Activated naive CD4-positive, alpha-beta T cell treated with anti-CD3 and anti-CD28 coated beads, Interleukin-2, amount 50 U/mL, for 24 hours (primary cell): Measurements from ENCODE around the gene APMAP.
A peak's percentile ranks its signal among the peaks of the same experiment; 100 is the strongest.
"Not testable (repeated sequence)": the region's sequence is repeated elsewhere in the genome, so short reads cannot be mapped to it uniquely, and the experiment has no call there.

Source experiments
- H3K27ac Mint-ChIP-seq: one replicate; pipeline ENCODE4 v1.8.0; 2021; ENCODE audit warnings: mild to moderate bottlenecking, mixed read lengths
- H3K27me3 Mint-ChIP-seq: one replicate; pipeline ENCODE4 v1.8.0; 2021; ENCODE audit warnings: mixed read lengths
- H3K36me3 Mint-ChIP-seq: one replicate; pipeline ENCODE4 v1.8.0; 2021; ENCODE audit warnings: mixed read lengths
- H3K4me1 Mint-ChIP-seq: one replicate; pipeline ENCODE4 v1.8.0; 2021; ENCODE audit warnings: mixed read lengths
- H3K4me3 Mint-ChIP-seq: one replicate; pipeline ENCODE4 v1.8.0; 2021; ENCODE audit warnings: mild to moderate bottlenecking, mixed read lengths
- H3K9me3 Mint-ChIP-seq: one replicate; pipeline ENCODE4 v1.8.0; 2021; ENCODE audit warnings: mixed read lengths

The APMAP gene

DNA sequence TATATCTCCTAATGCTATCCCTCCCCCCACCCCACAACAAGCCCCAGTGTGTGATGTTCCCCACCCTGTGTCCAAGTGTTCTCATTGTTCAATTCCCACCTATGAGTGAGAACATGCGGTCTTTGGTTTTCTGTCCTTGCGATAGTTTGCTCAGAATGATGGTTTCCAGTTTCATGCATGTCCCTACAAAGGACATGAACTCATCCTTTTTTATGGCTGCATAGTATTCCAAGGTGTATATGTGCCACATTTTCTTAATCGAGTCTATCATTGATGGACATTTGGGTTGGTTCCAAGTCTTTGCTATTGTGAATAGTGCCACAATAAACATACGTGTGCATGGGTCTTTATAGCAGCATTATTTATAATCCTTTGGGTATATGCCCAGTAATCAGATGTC is 8.8 kb upstream of the APMAP start:
- peaks cover 20% of the 10 kb centered on the region for H3K36me3 Mint-ChIP-seq
- not testable (repeated sequence) for H3K4me3 Mint-ChIP-seq, H3K9me3 Mint-ChIP-seq, H3K27me3 Mint-ChIP-seq, H3K27ac Mint-ChIP-seq, H3K4me1 Mint-ChIP-seq

DNA sequence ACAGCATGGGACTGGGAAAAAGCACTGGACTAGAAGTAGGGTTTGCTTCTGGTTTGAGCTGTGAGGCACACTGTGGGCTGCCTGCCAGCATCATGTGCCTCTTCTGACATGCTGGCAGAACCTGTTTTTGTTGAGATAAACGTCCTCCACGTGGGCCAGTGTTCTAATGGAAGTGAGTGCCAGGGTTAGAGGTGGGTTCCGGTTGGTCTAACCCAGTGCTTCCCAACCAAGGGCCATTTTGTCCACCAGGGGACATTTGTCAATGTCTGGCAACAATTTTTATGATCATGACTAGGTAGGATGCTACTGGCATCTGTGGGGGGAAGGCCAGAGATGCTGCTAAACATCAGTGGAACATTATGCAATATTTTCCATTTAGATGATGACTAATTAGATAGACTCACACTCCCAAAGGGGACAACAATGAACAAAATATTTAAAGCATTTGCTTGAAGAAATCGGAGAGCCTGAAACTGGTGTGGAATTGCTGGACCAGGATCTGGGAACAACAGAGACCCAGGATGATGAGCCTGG is 7.8 kb upstream of the APMAP start:
- H3K36me3 Mint-ChIP-seq, result peaks cover 16% of the 10 kb centered on the region
- peaks cover 6% of the 10 kb centered on the region for H3K9me3 Mint-ChIP-seq
- H3K4me3 Mint-ChIP-seq, result peak overlapping the region; percentile 5
- peaks cover 8% of the 10 kb centered on the region for H3K4me1 Mint-ChIP-seq
- no peaks in the 10 kb centered on the region for H3K27me3 Mint-ChIP-seq
- H3K27ac Mint-ChIP-seq, result peak overlapping the region; percentile 77

DNA sequence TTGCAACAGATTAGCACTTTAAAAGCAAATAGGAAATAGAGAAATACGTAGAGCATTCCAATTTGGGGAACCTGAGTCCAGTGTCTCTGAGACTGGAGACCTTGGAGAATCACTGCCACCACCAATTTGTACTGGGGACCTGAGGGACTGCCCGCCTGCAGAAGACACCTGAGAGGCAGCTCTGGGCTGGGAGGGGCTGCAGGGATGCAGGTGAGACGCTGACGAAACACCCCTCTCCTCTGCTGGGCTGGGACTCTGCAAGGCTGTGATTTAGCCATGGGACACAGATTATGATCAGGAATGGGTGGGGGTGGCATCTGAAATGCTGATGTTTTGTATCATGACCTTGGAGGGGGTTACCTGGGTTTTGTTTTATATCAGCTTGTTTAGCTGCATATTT is 7.0 kb upstream of the APMAP start:
- Mint-ChIP-seq H3K9me3 (peaks cover 6% of the 10 kb centered on the region), H3K36me3 (peaks cover 16% of the 10 kb centered on the region), H3K27ac (no peak overlapping the region), H3K27me3 (no peaks in the 10 kb centered on the region), H3K4me1 (peaks cover 15% of the 10 kb centered on the region), H3K4me3 (no peak overlapping the region)

DNA sequence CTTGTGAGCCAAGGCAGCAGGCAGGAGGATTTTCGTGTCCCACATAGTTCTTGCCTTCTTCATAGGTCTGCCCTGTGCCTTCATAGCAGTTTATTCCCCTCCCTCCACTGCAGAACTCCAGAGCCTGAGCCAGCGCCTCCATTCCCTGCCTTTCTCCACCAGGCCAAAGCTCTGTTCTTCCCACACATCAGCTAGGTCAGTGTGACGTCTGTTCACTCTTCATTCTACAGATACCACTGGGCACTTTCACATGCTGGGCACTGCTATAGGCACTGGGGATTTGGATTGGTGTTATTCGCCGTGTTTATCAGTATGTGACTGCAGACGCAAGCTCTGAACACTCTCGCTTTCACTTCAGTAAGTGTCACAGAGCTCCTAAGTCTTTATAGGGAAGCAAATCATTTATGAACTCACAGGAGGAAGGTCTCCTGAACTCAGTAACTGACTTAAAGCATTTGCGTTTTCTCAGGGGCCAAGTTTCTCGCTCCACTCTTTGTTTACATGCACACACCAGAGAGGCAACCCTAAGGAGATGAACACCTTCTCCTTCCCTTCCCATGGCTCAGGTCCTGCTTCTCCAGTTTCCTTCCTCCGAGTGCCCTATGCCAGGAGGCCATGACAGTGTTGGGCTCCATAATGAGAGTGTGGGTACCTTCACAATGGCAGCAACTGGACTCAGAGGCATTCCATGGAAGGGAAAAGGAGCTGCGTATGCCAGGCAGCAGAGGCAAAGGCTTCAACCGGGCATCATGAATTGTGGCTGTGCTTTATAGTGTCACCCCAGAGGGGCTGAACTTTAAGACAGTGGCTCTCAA is 6.3 kb upstream of the APMAP start:
- Mint-ChIP-seq H3K36me3 (peaks cover 12% of the 10 kb centered on the region), H3K4me1 (peaks cover 20% of the 10 kb centered on the region), H3K9me3 (peaks cover 6% of the 10 kb centered on the region)

DNA sequence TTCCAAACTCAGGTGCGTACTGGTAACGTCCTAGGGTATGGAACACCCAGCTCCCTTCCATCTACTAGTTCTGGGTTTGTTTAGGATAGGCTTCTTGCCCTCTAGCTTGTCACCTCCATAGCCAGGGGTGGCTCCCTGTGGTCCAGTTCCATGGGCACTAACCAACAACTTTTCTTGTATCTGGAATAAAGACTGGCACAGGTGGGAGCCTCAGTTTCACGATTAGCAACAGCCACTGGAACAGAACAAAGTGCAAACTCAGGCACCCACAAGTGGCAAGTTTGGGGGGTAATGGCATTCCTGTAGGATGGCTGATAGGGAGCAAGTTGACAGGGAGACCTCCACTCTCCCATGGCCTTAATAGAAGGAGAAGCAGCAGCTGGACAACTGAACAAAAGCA is 5.6 kb upstream of the APMAP start:
- Mint-ChIP-seq H3K4me3 (no peak overlapping the region), H3K27me3 (no peaks in the 10 kb centered on the region), H3K4me1 (peaks cover 27% of the 10 kb centered on the region), H3K9me3 (peaks cover 6% of the 10 kb centered on the region), H3K27ac (no peak overlapping the region), H3K36me3 (peaks cover 9% of the 10 kb centered on the region)

More for the DNA sequence above, 6.3 kb upstream of the APMAP start:
- no peaks in the 10 kb centered on the region for H3K27me3 Mint-ChIP-seq
- no peak overlapping the region for H3K27ac Mint-ChIP-seq
- H3K4me3 Mint-ChIP-seq, result no peak overlapping the region

DNA sequence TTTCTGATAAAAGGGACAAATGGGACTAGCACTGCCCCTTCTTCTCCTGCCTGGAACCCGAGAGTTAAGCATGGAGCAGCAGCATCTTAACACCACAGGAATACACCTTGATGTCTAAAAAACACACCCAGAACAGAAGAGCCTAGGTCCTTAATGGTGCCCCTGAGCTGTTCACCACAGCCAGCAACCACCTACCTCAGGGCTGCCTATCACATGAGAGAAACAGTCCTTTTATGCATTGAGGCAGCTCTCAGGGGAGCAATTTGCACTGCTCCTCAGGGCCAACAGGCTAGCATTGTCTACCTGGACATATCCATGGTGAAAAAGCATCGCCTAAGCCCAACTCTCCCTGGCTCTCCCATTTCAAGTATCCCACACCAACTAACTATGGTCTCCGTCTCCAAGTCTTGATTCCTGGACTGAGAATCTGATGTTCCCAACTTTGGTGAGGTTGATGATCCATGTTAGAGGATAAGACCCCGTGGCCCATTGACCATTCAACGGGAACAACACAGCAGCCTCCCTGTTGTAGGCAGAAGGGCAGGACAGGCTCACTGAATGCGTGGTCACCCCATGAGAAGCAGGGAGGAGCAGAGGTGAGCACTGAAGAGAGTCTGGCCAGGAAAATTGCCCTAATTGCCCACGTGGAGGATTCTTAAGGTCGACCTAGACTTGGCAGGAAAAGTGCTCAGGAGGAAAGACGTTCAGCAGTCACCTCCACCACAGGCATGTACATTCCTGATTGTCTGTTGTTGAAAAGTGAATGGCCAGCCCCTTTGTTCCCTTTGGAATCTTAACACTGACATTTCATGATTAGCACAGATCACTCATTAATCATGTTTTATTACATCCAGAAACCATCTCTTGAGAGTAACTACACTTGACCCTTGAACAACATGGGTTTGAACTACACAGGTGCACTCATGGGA is 4.2 kb upstream of the APMAP start:
- H3K36me3 Mint-ChIP-seq, result peaks cover under 1% of the 10 kb centered on the region
- no peak overlapping the region for H3K27ac Mint-ChIP-seq
- H3K27me3 Mint-ChIP-seq, result no peaks in the 10 kb centered on the region
- no peaks in the 10 kb centered on the region for H3K9me3 Mint-ChIP-seq
- peaks cover 29% of the 10 kb centered on the region for H3K4me1 Mint-ChIP-seq
- H3K4me3 Mint-ChIP-seq, result no peak overlapping the region

DNA sequence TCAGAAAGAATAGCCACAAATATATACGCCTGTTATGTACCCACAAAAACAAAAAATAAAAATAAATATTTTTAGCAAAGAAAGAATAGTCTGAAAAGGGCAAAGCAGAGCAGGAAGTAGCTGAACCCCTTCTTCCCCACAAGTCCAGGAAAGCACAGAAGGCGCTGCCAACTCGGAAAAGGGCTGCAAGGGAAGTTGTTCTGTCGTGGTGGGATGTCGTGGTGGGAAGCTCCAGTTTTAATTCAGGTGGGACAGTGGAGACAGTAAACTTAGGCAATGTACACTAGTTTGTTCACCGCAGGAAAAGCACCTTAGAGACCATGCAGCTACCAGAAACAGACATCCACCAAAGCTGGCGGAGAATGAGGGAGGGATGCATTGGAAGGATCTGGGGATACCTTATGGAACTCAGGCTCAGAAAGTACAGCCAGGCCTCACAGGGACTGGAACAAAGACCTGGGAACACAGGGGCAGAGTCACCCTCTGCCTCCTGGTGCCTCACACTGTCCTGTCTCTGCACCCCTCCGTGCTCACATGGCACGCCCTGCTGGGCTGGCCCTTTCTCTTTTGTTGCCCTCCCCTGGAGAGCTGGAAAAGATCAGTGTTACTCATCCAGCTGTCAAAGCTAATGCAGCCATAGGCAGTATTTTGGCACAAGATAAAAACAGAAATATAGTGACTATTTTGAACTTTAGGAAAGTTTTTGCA is 3.3 kb upstream of the APMAP start:
- H3K4me3 Mint-ChIP-seq, result no peak overlapping the region
- no peak overlapping the region for H3K27ac Mint-ChIP-seq
- H3K27me3 Mint-ChIP-seq, result no peaks in the 10 kb centered on the region

DNA sequence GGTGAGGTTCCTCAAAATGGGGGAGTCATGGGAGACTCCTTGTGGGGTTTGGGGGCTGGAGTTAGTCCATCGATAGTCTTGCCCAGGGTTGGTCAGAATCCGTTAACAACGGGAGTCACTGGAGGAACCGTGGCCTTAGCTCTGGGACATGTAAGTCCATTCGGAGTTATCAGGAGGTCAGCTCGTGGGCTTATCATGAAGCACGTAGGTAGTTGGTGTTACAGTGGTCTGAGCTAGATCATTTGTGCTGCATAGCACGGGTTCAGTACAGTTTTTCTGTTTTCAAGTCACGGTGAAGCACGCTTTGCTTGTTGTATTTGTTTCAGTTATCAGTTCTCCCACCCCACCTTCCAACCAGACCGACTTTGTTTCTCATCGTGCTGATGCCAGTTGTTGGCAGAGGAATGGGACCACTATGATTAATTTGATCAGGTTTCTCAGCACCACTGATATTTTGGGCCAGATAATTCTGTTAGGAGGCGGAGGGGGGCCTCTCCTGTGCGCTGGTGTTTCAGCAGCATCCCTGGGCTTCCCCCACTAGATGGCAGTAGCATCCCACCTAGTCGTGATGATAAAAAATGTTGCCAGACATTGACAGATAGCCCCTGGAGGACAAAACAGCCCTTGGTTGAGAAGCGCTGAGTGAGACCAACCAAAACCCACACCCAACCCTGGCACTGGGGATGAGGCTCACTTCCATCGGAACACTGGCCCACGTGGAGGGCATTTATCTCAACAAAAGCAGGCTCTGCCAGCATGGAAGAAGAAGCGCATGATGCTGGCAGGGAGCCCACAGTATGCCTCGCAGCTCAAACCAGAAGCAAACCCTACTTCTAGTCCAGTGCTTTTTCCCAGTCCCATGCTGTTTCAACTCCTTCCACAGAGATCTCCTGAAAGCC is 2.2 kb upstream of the APMAP start:
- Mint-ChIP-seq H3K4me3 (no peak overlapping the region), H3K27me3 (no peaks in the 10 kb centered on the region), H3K9me3 (no peaks in the 10 kb centered on the region), H3K27ac (no peak overlapping the region), H3K4me1 (peaks cover 39% of the 10 kb centered on the region), H3K36me3 (no peaks in the 10 kb centered on the region)

More for the DNA sequence above, 3.3 kb upstream of the APMAP start:
- no peaks in the 10 kb centered on the region for H3K36me3 Mint-ChIP-seq
- peaks cover 37% of the 10 kb centered on the region for H3K4me1 Mint-ChIP-seq
- no peaks in the 10 kb centered on the region for H3K9me3 Mint-ChIP-seq

DNA sequence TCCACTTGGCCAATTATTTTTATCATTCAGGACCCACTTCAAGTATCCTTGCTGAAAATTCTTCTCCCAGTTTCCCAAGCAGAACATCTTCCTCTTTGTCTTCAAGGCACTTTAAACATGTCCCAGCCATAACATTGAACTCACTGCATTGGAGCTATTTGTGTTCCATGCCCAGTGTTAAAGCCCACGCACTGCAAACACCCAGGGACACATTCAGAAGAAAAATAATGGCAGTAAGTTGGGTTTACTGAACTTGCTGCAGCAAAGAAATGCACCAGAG is 1.6 kb upstream of the APMAP start:
- Mint-ChIP-seq H3K27me3 (no peaks in the 10 kb centered on the region), H3K4me3 (peak overlapping the region; percentile 6), H3K27ac (peak overlapping the region; percentile 30), H3K4me1 (peaks cover 43% of the 10 kb centered on the region), H3K9me3 (no peaks in the 10 kb centered on the region), H3K36me3 (peaks cover under 1% of the 10 kb centered on the region)

DNA sequence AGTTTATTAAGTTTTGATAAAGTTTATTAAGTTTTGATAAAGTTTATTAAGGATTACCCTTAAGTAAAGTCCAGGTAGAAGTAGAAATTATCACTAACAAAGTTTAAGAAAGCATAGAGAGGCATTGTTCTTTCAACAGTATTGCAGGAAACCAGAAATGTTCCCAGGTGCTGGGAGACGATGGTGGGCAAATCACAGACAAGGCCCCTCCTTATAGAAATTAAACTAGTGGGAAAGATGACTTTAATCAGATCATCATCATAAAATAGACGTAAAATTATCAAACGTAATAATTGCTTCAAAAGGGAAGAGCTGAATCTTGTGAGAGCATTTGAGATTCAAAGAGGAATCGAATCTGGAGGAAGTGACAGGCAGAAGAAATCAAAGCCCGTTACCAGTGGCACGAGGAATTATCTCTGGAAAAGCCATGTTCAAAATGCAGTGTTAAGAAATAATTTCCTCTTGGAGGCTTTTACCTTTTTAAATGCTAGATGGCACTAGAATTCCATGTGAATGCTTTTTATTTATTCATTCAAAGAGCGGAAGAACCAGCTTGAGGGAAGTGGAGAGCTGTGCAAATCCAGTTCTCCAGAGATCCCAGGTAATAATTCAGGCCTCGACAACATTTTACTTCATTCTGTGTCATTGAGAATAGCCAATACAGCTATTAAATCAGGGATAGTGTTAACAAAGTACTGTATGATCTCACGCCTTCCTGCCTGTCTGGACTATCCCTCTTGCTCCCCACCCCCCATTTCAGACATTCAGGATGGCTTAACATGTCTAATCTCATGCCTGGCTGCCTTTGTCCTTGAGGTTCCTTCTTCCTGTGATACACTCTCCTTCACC is 1.0 kb upstream of the APMAP start:
- Mint-ChIP-seq H3K27me3 (no peaks in the 10 kb centered on the region), H3K4me1 (peaks cover 49% of the 10 kb centered on the region), H3K36me3 (peaks cover 3% of the 10 kb centered on the region), H3K9me3 (no peaks in the 10 kb centered on the region), H3K4me3 (peak overlapping the region; percentile 99), H3K27ac (peak overlapping the region; percentile 95)

DNA sequence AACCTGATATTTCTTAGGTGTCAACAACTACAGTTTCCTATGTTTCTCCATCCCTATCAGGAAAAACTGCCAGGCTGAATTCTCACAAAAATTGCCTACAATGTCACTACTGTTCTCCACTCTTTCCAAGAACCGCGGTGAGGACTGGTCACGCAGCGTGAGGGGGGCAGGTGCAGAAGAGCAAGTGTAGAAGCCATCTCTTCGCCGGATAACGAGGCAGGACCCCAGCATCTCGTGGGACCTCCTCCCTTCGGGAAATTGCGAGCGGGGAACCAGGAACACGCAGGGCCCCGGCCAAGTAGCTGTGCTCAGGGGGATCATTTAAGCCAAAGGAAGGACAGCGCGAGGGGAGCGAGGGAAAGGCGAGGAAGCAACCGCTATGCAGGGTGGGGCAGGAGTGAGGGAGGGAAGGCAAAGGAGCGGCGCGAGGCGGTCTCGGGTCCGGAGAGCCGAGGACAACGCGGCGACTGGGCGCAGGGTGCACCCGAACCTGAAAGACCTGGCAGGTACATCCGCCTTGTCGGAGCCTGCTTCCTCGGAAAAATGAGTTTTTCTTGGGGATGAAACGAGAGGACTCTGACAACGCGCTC is 559 bp downstream of the APMAP start:
- Mint-ChIP-seq H3K27me3 (no peaks in the 10 kb centered on the region), H3K4me1 (peaks cover 65% of the 10 kb centered on the region), H3K36me3 (peaks cover 3% of the 10 kb centered on the region), H3K9me3 (no peaks in the 10 kb centered on the region), H3K27ac (peak overlapping the region; percentile 93), H3K4me3 (peak overlapping the region; percentile 99)

DNA sequence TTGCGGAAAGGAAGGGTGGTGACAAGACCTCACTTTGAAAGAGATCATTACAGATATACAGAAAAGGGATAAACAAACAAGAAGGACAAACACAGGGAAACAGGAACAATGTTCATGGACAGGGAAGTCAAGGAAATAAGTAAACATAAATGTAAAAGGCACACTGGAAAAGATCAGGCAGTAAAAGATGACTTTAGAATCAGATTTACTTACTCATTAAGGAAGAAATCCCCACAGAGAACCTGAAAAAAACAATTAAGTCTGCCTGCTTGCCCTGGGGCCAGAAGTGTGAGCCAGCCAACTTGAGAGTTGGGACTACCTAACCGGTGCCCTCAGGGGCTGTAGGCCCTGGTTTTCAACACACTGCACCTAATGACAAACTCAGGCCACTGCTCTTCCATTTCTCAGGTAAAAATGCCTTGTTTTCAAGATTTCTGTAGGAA is 1.7 kb downstream of the APMAP start:
- Mint-ChIP-seq H3K9me3 (no peaks in the 10 kb centered on the region), H3K4me1 (peaks cover 76% of the 10 kb centered on the region), H3K36me3 (peaks cover 3% of the 10 kb centered on the region), H3K4me3 (peak overlapping the region; percentile 99), H3K27ac (peak overlapping the region; percentile 53), H3K27me3 (no peaks in the 10 kb centered on the region)

DNA sequence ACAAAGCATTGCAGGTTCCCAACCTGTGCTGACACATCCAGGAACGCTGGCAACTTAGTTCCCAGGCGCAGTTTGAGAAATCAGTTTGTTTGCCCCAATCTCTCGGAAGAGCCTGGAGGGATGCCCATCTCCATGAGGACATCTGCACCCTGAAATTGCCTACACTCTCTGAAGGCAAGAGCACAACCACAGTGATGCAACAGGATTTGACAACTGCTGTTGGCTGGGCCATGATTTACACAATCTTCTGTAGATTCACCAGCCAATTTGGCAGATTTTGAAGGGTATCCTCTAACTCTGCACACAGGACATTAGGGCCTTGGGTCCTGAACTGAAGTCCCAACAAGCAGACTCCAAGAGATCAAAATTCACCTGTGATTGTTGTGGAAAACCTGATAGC is 3.4 kb downstream of the APMAP start:
- Mint-ChIP-seq H3K4me3 (peak overlapping the region; percentile 33), H3K27ac (no peak overlapping the region), H3K27me3 (no peaks in the 10 kb centered on the region), H3K9me3 (no peaks in the 10 kb centered on the region), H3K4me1 (peaks cover 84% of the 10 kb centered on the region), H3K36me3 (peaks cover 7% of the 10 kb centered on the region)
